A673 (cell line): ENCODE data around the gene CORO7. TPM values are rescaled to one million over a fixed set of nuclear protein-coding genes. Genes with fewer than 3 reads are reported as not detected.

Source experiments
- BruUV-seq: library from RNA; stranded (reverse); fragments of 400-500 nt; replicated peaks from 2 replicates; lab custom pipeline; 2021; lab: Mats Ljungman, UMichigan
- CTCF ChIA-PET: fragments of 300-600 bp; sonication (Branson Sonifier 250); formaldehyde crosslinking; loops from one replicate; lab custom pipeline; 2022; ENCODE audit warnings: antibody characterized with exemption; lab: Charles Lee
- POLR2A ChIA-PET: fragments of 300-600 bp; sonication (Branson Sonifier 250); formaldehyde crosslinking; loops from one replicate; lab custom pipeline; 2022; ENCODE audit warnings: antibody characterized with exemption; ENCODE audit not compliant: low non-redundant PET; lab: Charles Lee
- DNase-seq: peaks from one replicate; pipeline ENCODE4 v3.0.0-alpha.2; 2015; ENCODE audit warnings: low spot score
- H3K27ac ChIP-seq: fragments of 200-600 bp; sonication (generic); 2 replicates; pipeline ENCODE4 v1.5.1; 2016; ENCODE audit warnings: mixed run types, low read depth, mild to moderate bottlenecking, mixed read lengths, antibody characterized with exemption, low read length; ENCODE audit not compliant: poor library complexity, severe bottlenecking
- H3K27me3 ChIP-seq: fragments of 200-600 bp; sonication (generic); replicated peaks from 2 replicates; pipeline ENCODE4 v1.6.1; 2017; ENCODE audit warnings: mixed run types, low read depth, mild to moderate bottlenecking, mixed read lengths, antibody characterized with exemption, low read length; ENCODE audit not compliant: insufficient read depth, poor library complexity
- H3K36me3 ChIP-seq: fragments of 200-600 bp; sonication (generic); 2 replicates; pipeline ENCODE4 v1.6.1; 2016; ENCODE audit warnings: mixed run types, mild to moderate bottlenecking, mixed read lengths, antibody characterized with exemption, low read length; ENCODE audit not compliant: insufficient read depth, poor library complexity, severe bottlenecking
- H3K4me1 ChIP-seq: fragments of 200-600 bp; sonication (generic); 2 replicates; pipeline ENCODE4 v1.6.1; 2017; ENCODE audit warnings: mixed run types, mild to moderate bottlenecking, mixed read lengths, antibody characterized with exemption, low read length; ENCODE audit not compliant: insufficient read depth, poor library complexity, severe bottlenecking
- H3K4me3 ChIP-seq: fragments of 200-600 bp; sonication (generic); 2 replicates; pipeline ENCODE4 v1.5.1; 2016; ENCODE audit warnings: low read depth, mixed run types, mild to moderate bottlenecking, mixed read lengths, low read length; ENCODE audit not compliant: poor library complexity, severe bottlenecking
- H3K9me3 ChIP-seq: fragments of 200-600 bp; sonication (generic); 2 replicates; pipeline ENCODE4 v1.6.1; 2016; ENCODE audit warnings: mixed run types, low read depth, mild to moderate bottlenecking, mixed read lengths, antibody characterized with exemption, low read length; ENCODE audit not compliant: poor library complexity, severe bottlenecking
- CTCF ChIP-seq: fragments of 300-800, 200-600 bp; sonication (generic); conservative IDR thresholded peaks from 2 replicates; pipeline ENCODE4 v1.5.1; 2017; ENCODE audit warnings: low read depth, mild to moderate bottlenecking, antibody characterized with exemption, low read length, moderate library complexity, mixed read lengths
- EZH2 ChIP-seq: fragments of 200-600 bp; sonication (generic); IDR thresholded peaks from 2 replicates; pipeline ENCODE4 v1.6.1; 2017; ENCODE audit warnings: borderline replicate concordance, low read depth, mild to moderate bottlenecking, mixed read lengths, antibody characterized with exemption, low read length; ENCODE audit not compliant: poor library complexity, severe bottlenecking
- intact Hi-C: fragments of 100-400 bp; cut with micrococcal nuclease; formaldehyde crosslinking; loops from one replicate; pipeline ENCODE4 v1.10.0; 2022; ENCODE audit not compliant: unreplicated experiment
- total RNA-seq: library from RNA; stranded (reverse); gene quantifications from 2 replicates; pipeline ENCODE4 v1.2.3, GENCODE V29; 2021

The CORO7 gene
- total RNA-seq, 1 experiment from 2014 or later = 24.4 TPM

- intact Hi-C loops = no loop called here
- Histone ChIP-seq H3K4me1 (peaks cover 18% of the 10 kb centered on the region), H3K4me3 (no peak overlapping the region), H3K9me3 (no peaks in the 10 kb centered on the region), H3K27ac (no peak overlapping the region), H3K36me3 (no peaks in the 10 kb centered on the region), H3K27me3 (no peaks in the 10 kb centered on the region)
- no peak for DNase-seq
- no TSS peak for BruUV-seq
- POLR2A ChIA-PET = no interaction called here
- CTCF ChIA-PET = no interaction called here
- no peak for TF ChIP-seq EZH2
- TF ChIP-seq CTCF = no peak
Measured at GRCh38 chr16:4325253-4325758, 91.1 kb downstream of the CORO7 start.

- H3K9me3 ChIP-seq = no peaks in the 10 kb centered on the region
- DNase-seq = no peak
- CTCF ChIA-PET = interaction anchor here (0.5 kb wide), 1 partner anchor 70 kb away, joined by 3 read pairs; no protein-coding TSS in a partner anchor
- intact Hi-C loops = no loop called here
- no peak overlapping the region for H3K4me3 ChIP-seq
- no peaks in the 10 kb centered on the region for H3K27me3 ChIP-seq
- H3K4me1 ChIP-seq = peaks cover 21% of the 10 kb centered on the region
- POLR2A ChIA-PET = no interaction called here
- BruUV-seq = no TSS peak
- peak overlapping the region; percentile 59 for H3K27ac ChIP-seq
- H3K36me3 ChIP-seq = no peaks in the 10 kb centered on the region
- TF ChIP-seq EZH2 (no peak), CTCF (no peak)
Measured at GRCh38 chr16:4324492-4325252, 91.7 kb downstream of the CORO7 start.

DNA sequence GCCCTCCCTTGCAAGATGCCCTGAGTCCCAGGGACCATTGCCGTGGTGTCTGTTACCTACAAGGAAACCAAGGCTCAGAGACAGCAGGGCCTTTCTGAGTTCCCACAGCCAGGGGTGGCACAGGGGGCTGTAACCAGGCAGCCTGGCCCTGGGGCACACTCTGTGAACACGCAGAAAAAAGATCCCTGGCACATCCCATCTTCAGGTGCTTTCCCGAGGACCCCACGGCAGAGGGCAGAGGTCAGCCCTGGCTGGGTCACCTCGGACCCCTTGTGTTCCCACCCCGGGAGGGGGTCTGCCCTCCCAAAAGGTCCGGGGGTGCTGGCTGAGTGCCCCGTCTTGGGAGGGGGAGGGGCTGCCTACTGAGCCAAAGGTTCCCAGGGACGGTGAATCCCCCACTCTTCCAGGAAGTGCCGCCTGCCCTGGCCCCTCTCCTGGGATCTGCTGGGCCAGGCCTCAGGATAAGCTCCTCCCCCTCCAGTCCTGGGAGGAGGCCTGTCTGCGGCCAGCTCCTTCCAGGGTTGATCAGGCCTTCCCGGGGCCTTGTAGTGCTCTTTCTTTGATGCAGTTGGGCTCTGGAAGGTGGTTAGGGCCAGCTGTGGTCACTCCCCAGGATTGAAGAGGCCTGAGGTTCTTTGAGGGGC is 92.4 kb downstream of the CORO7 start:
- H3K9me3 ChIP-seq = no peaks in the 10 kb centered on the region
- CTCF ChIA-PET = interaction anchor here (0.5 kb wide), 1 partner anchor 69 kb away, joined by 3 read pairs; no protein-coding TSS in a partner anchor
- TF ChIP-seq CTCF (no peak), EZH2 (no peak)
- H3K36me3 ChIP-seq = no peaks in the 10 kb centered on the region
- H3K27ac ChIP-seq = peak overlapping the region; percentile 59
- POLR2A ChIA-PET = interaction anchor here (0.6 kb wide), 1 partner anchor 51 kb away, joined by 5 read pairs; the partner anchor contains the start of gene TFAP4
- no TSS peak for BruUV-seq
- intact Hi-C loops = no loop called here
- H3K4me3 ChIP-seq = no peak overlapping the region
- peak; percentile 48 for DNase-seq
- H3K27me3 ChIP-seq = no peaks in the 10 kb centered on the region
- H3K4me1 ChIP-seq = peaks cover 24% of the 10 kb centered on the region
